Thoracic aorta (tissue), 2 donors: ENCODE results near the gene TMEM88. TPM values are rescaled to one million over a fixed set of nuclear protein-coding genes. Genes with fewer than 3 reads are reported as not detected.

Experiments
- ATAC-seq: fragments of 150-250 bp; one replicate; pipeline ENCODE4 v1.8.0; 2017; ENCODE audit warnings: low read depth; ENCODE audit not compliant: insufficient number of reproducible peaks, low FRiP score
- DNase-seq: peaks from one replicate; pipeline ENCODE4 v3.0.0-alpha.2; 2020; ENCODE audit warnings: low spot score
- H3K27ac ChIP-seq, 2 donors: fragments of 200-600 bp; sonication (generic); 1 replicate in 1 of 2; 2 replicates in 1 of 2; pipeline ENCODE4 v1.5.1; 2016; ENCODE audit warnings: mild to moderate bottlenecking in 2 of 2, moderate library complexity in 2 of 2
- H3K27me3 ChIP-seq: fragments of 200-600 bp; sonication (generic); replicated peaks from 2 replicates; pipeline ENCODE4 v1.6.0; 2016; ENCODE audit warnings: mild to moderate bottlenecking; ENCODE audit not compliant: insufficient read depth
- H3K36me3 ChIP-seq: fragments of 200-600 bp; sonication (generic); one replicate; pipeline ENCODE4 v1.5.1; 2016
- H3K4me1 ChIP-seq, 2 donors: fragments of 200-600 bp; sonication (generic); 1 replicate in 1 of 2; 2 replicates in 1 of 2; pipeline versions ENCODE4 v1.5.1 to v1.6.0; 2016; ENCODE audit warnings: low read depth in 2 of 2, mild to moderate bottlenecking in 1 of 2; ENCODE audit not compliant: control insufficient read depth in 1 of 2
- H3K4me3 ChIP-seq: fragments of 200-600 bp; sonication (generic); 2 replicates; pipeline ENCODE4 v1.5.1; 2016; ENCODE audit warnings: mild to moderate bottlenecking
- H3K9me3 ChIP-seq: fragments of 200-600 bp; sonication (generic); 2 replicates; pipeline ENCODE4 v1.5.1; 2016
- CTCF ChIP-seq: fragments of 200-600 bp; sonication (generic); IDR thresholded peaks from one replicate; pipeline ENCODE4 v1.5.1; 2019; ENCODE audit warnings: antibody characterized with exemption
- total RNA-seq, 2 donors: library from RNA; depleted of rRNA; stranded (reverse); fragments of >200 nt; gene quantifications; one replicate each; pipeline versions ENCODE4 v1.1.0 to v1.2.3, GENCODE V29; 2016

The TMEM88 gene
- total RNA-seq, 2 donors from 2014 or later, result 4.1 to 21.9 TPM

- no peak for DNase-seq
- no peaks in the 10 kb centered on the region for H3K27me3 ChIP-seq
- peaks cover 10% of the 10 kb centered on the region for H3K36me3 ChIP-seq
- H3K4me1 ChIP-seq, result peaks cover 28 to 63% of the 10 kb centered on the region in 2 donors
- no peak for ATAC-seq
- H3K27ac ChIP-seq, result peak overlapping the region; percentile 39 to 91
- no peaks in the 10 kb centered on the region for H3K9me3 ChIP-seq
- no peak for TF ChIP-seq CTCF
- H3K4me3 ChIP-seq, result peak overlapping the region; percentile 94
Observed at GRCh38 chr17:7886227-7887037, 31.6 kb downstream of the TMEM88 start.

- Histone ChIP-seq H3K4me3 (peak overlapping the region; percentile 94), H3K36me3 (peaks cover 15% of the 10 kb centered on the region), H3K9me3 (no peaks in the 10 kb centered on the region), H3K27ac (peak overlapping the region; percentile 39 to 91), H3K27me3 (no peaks in the 10 kb centered on the region), H3K4me1 (peaks cover 28 to 57% of the 10 kb centered on the region in 2 donors)
- TF ChIP-seq CTCF, result no peak
- ATAC-seq, result no peak
- no peak for DNase-seq
Observed at GRCh38 chr17:7887038-7887481, 32.2 kb downstream of the TMEM88 start.

- Histone ChIP-seq H3K4me3 (peak overlapping the region; percentile 94), H3K36me3 (peaks cover 15% of the 10 kb centered on the region), H3K9me3 (no peaks in the 10 kb centered on the region), H3K27me3 (no peaks in the 10 kb centered on the region), H3K27ac (peak overlapping the region; percentile 80 to 91), H3K4me1 (peaks cover 28 to 51% of the 10 kb centered on the region in 2 donors)
- ATAC-seq, result peak; percentile 58
- no peak for TF ChIP-seq CTCF
- peak; percentile 82 for DNase-seq
Observed at GRCh38 chr17:7887482-7888183, 32.8 kb downstream of the TMEM88 start.

GRCh38 chr17:7888184-7888920, 33.5 kb downstream of the TMEM88 start, which contains the start of gene CHD3:
Gene CHD3 (plus strand): TSS chr17:7888789. CDS start chr17:7889001, 212 bp downstream.
- H3K36me3 ChIP-seq, result peaks cover 15% of the 10 kb centered on the region
- peak within 1 kb of the TSS; percentile 80 to 91 for H3K27ac ChIP-seq
- H3K27me3 ChIP-seq, result no peaks in the 10 kb centered on the region
- H3K4me1 ChIP-seq, result peaks cover 28 to 44% of the 10 kb centered on the region in 2 donors
- H3K9me3 ChIP-seq, result no peaks in the 10 kb centered on the region
- no peak for TF ChIP-seq CTCF
- H3K4me3 ChIP-seq, result peak within 1 kb of the TSS; percentile 94
- ATAC-seq, result no peak
- no peak for DNase-seq
